Measurements from ENCODE around the gene PFDN4.

The PFDN4 gene

DNA sequence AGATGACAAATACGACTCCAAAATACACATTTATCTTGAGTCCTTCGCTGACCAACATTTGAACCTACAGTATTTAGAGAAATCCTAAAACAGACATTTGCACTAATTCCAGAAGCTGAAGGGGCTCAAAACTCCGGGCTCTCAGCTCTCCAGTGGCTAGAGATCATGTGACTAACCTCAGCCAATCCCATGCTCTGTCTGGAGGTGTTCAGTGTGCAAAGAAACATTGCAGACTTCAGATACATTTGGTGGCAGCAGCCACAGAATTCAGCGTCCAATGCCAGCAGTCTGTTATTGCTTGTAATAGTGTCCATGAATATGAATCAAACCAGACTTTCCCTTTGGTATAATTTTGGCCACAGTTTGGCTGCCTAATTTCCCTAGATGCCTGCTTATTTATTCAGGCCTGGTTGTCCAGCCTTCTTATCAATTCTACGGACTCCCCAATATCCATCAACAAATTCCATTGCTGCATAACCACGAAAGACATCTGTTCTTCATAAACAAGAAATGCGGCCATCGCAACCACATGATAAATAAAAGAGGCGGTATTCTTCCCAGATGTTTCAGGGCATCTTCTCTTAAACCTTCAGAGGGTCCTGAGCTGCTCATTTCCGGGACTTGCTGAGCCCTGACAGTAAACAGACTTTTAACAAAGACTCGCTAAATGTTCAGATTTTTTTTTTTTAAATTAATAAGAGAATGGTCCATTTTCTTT, 19.6 kb upstream of the PFDN4 start:
- Histone ChIP-seq H3K27ac (ENCODE audit: low read length) (no peak overlapping the region), H3K9ac (ENCODE audit: low read depth, low read length) (no peak overlapping the region), H2AFZ (ENCODE audit: low read depth, low read length) (no peak overlapping the region), H4K20me1 (ENCODE audit: insufficient read depth, low read length) (no peaks in the 10 kb centered on the region), H3K4me3 (ENCODE audit: low read depth in 1 of 2, low read length in 2 of 2) (no peak overlapping the region), H3K4me1 (ENCODE audit: insufficient read depth, low read length) (no peaks in the 10 kb centered on the region), H3K4me2 (ENCODE audit: insufficient read depth, low read length) (no peak overlapping the region), H3K79me2 (ENCODE audit: insufficient read depth, low read length) (no peaks in the 10 kb centered on the region), H3K36me3 (ENCODE audit: insufficient read depth, low read length) (no peaks in the 10 kb centered on the region), H3K27me3 (ENCODE audit: insufficient read depth, low read length, poor library complexity) (peaks cover 26% of the 10 kb centered on the region), H3K9me3 (ENCODE audit: insufficient read depth, low read length, severe bottlenecking) (no peaks in the 10 kb centered on the region)
- DNase-seq (no peak), ATAC-seq (ENCODE audit: insufficient read depth, low read depth) (no peak)
- no peak for TF ChIP-seq EZH2 (IDR thresholded peaks at IDR 0.05; ENCODE audit: borderline replicate concordance, low read depth, low read length, severe bottlenecking)
- TF ChIP-seq, protein P1, sequence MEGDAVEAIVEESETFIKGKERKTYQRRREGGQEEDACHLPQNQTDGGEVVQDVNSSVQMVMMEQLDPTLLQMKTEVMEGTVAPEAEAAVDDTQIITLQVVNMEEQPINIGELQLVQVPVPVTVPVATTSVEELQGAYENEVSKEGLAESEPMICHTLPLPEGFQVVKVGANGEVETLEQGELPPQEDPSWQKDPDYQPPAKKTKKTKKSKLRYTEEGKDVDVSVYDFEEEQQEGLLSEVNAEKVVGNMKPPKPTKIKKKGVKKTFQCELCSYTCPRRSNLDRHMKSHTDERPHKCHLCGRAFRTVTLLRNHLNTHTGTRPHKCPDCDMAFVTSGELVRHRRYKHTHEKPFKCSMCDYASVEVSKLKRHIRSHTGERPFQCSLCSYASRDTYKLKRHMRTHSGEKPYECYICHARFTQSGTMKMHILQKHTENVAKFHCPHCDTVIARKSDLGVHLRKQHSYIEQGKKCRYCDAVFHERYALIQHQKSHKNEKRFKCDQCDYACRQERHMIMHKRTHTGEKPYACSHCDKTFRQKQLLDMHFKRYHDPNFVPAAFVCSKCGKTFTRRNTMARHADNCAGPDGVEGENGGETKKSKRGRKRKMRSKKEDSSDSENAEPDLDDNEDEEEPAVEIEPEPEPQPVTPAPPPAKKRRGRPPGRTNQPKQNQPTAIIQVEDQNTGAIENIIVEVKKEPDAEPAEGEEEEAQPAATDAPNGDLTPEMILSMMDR (IDR thresholded peaks at IDR 0.05; ENCODE audit: borderline replicate concordance, extremely low read depth, low read length, poor library complexity, severe bottlenecking), result no peak

DNA sequence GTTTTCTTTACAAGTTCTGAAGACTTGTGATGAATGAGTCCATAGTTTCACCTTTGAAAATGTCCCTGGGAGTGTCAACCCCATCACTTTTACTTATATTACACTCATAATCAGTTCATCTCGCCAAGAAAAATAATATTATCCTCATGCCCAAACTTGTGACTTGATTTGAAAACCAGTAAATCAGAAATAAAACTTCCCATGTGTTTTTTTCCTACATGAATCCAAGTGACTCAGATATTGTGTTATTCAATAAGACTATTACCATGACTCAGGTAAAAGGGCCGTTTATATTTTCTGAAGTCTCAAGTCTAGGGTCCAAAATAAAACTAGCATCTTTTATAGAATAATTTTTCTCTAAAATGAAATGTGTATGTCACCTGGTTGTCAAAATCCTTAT, 18.3 kb upstream of the PFDN4 start:
- Histone ChIP-seq H3K9ac (ENCODE audit: low read depth, low read length) (no peak overlapping the region), H3K4me1 (ENCODE audit: insufficient read depth, low read length) (no peaks in the 10 kb centered on the region), H2AFZ (ENCODE audit: low read depth, low read length) (no peak overlapping the region), H3K79me2 (ENCODE audit: insufficient read depth, low read length) (no peaks in the 10 kb centered on the region), H3K27me3 (ENCODE audit: insufficient read depth, low read length, poor library complexity) (peaks cover 20% of the 10 kb centered on the region), H3K36me3 (ENCODE audit: insufficient read depth, low read length) (no peaks in the 10 kb centered on the region), H3K9me3 (ENCODE audit: insufficient read depth, low read length, severe bottlenecking) (no peaks in the 10 kb centered on the region), H4K20me1 (ENCODE audit: insufficient read depth, low read length) (no peaks in the 10 kb centered on the region), H3K4me3 (ENCODE audit: low read depth in 1 of 2, low read length in 2 of 2) (no peak overlapping the region), H3K27ac (ENCODE audit: low read length) (no peak overlapping the region), H3K4me2 (ENCODE audit: insufficient read depth, low read length) (no peak overlapping the region)
- TF ChIP-seq, protein P1 (IDR thresholded peaks at IDR 0.05; ENCODE audit: borderline replicate concordance, extremely low read depth, low read length, poor library complexity, severe bottlenecking), result no peak
- TF ChIP-seq EZH2 (IDR thresholded peaks at IDR 0.05; ENCODE audit: borderline replicate concordance, low read depth, low read length, severe bottlenecking), result no peak
- no peak for ATAC-seq (ENCODE audit: insufficient read depth, low read depth)
- no peak for DNase-seq

DNA sequence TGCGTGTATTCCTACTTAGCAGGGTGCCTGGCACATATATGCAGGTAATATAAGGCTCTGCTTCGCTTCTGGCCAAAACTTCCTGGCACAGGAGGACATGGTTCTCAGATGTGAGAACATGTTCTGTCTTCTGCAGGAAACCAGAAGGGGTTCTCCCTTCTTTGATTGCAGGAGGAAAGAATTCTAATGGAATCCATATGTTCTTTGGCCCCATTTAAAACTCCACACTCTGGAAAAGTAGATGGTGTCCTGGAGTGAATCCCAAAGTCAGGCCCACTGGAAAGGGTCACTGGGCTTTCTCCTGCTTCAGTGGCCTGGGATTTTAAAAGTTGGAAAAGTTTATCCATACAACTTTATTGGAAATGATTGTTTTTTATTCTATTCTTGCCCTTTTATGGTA, 17.7 kb upstream of the PFDN4 start:
- no peak overlapping the region for H3K9ac ChIP-seq (ENCODE audit: low read depth, low read length)
- H3K9me3 ChIP-seq (ENCODE audit: insufficient read depth, low read length, severe bottlenecking), result no peaks in the 10 kb centered on the region
- H3K4me1 ChIP-seq (ENCODE audit: insufficient read depth, low read length), result no peaks in the 10 kb centered on the region
- no peak overlapping the region for H3K4me2 ChIP-seq (ENCODE audit: insufficient read depth, low read length)
- peaks cover 20% of the 10 kb centered on the region for H3K27me3 ChIP-seq (ENCODE audit: insufficient read depth, low read length, poor library complexity)
- ATAC-seq (ENCODE audit: insufficient read depth, low read depth), result no peak
- TF ChIP-seq, protein P1 (IDR thresholded peaks at IDR 0.05; ENCODE audit: borderline replicate concordance, extremely low read depth, low read length, poor library complexity, severe bottlenecking), result no peak
- TF ChIP-seq EZH2 (IDR thresholded peaks at IDR 0.05; ENCODE audit: borderline replicate concordance, low read depth, low read length, severe bottlenecking), result no peak
- no peak overlapping the region for H3K4me3 ChIP-seq (ENCODE audit: low read depth in 1 of 2, low read length in 2 of 2)
- DNase-seq, result no peak
- H3K79me2 ChIP-seq (ENCODE audit: insufficient read depth, low read length), result no peaks in the 10 kb centered on the region
- H3K27ac ChIP-seq (ENCODE audit: low read length), result no peak overlapping the region
- H2AFZ ChIP-seq (ENCODE audit: low read depth, low read length), result no peak overlapping the region
- no peaks in the 10 kb centered on the region for H3K36me3 ChIP-seq (ENCODE audit: insufficient read depth, low read length)
- H4K20me1 ChIP-seq (ENCODE audit: insufficient read depth, low read length), result no peaks in the 10 kb centered on the region
